ENCODE data around the gene SLC25A30.
"Not testable (repeated sequence)": the region's sequence is repeated elsewhere in the genome, so short reads cannot be mapped to it uniquely, and the experiment has no call there.

Gene SLC25A30

GRCh38 chr13:45432737-45433380, 14.7 kb upstream of the SLC25A30 start:
- no peak for DNase-seq

DNA sequence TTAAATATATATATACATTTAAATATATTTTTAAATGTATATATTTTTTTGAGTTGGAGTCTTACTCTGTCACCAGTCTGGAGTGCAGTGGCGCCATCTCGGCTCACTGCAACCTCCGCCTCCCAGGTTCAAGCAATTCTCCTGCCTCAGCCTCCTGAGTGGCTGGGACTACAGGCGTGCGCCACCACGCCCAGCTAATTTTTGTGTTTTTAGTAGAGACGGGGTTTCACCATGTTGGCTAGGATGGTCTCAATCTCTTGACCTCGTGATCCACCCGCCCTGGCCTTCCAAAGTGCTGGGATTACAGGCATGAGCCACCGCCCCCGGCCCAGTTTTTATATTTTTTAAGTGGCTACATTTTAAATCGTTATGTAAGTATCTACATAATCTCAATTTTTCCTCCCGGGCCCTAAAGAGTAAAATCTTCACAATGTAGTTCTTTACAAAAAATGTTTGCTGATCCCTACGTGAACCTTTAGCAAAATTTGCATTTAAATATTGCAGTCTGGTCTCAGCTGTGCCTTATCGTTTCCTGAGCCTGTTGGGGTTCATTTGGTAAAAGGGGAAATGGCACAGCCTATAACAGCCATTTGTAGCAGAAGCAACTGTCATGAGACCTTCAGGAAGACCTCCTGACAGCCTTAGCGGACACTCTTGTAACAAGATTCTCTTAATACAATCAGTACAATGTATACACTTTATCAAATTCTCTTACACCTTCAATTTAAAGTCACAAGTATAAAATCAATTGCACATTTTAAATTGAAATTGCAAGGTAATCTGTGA, 8.1 kb upstream of the SLC25A30 start:
- not testable (repeated sequence) for DNase-seq

DNA sequence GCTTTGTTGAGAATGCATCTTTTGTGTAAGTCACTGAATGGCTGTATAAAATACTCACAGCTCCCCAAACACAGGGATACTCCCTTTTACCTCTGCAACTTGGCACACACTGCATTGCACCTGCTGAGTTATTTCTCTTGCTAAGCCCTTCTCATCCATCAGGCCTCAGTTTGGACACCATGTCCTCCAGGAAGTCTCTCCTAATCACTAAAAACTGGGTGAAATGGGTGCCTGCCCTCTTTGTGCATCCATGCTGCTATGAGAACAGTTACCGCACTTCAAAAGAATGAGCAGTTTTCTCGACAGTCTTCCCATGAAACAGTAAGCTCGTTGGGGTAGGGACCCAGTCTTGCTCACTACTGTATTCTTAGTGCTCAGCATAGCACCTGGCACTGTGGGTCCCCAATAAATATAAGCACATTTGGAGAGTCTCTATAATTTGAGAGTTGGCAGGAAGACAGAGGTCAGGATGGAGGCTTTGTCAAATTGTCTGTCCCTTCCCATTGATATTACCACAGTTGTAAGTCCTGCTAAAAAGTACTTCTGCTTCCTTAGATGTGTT, 4.6 kb upstream of the SLC25A30 start:
- DNase-seq, result no peak

- DNase-seq, result no peak
Observed at GRCh38 chr13:45419945-45420344, 1.8 kb upstream of the SLC25A30 start.

DNA sequence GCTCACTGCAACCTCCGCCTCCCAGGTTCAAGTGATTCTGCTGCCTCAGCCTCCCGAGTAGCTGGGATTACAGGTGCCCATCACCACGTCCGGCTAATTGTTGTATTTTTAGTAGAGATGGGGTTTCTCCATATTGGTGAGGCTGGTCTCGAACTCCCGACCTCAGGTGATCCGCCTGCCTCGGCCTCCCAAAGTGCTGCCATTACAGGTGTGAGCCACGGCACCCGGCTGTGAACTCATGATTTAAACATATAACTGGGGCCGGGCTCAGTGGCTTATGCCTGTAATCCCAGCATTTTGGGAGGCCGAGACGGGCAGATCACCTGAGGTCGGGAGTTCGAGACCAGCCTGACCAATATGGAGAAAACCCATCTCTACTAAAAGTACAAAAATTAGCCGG, 1.2 kb upstream of the SLC25A30 start:
- DNase-seq, result not testable (repeated sequence)

DNA sequence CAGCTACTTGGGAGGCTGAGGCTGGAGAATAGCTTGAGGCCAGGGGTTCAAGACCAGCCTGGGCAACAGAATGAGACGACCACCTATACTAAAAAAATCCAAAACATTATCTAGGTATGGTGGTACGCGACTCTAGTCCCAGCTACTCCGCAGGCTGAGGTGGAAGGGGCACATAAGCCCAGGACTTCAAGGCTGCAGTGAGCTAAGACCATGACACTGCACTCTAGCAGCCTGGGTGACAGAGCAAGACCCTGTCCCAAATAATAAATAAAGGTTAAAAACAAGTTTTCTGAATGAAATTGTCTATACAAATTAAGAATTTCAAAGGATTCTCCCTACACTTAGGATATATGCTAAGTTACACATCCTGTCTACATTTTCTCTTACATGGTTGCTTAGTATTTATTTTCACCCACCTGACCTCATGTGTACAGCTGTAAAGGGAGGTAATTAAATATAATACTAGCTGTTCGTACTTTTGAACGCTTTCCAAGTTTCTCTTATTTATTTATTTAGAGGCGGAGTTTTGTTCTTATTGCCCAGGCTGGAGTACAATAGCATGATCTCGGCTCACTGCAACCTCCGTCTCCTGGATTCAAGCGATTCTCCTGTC, 1.6 kb downstream of the SLC25A30 start:
- DNase-seq, result no peak

DNA sequence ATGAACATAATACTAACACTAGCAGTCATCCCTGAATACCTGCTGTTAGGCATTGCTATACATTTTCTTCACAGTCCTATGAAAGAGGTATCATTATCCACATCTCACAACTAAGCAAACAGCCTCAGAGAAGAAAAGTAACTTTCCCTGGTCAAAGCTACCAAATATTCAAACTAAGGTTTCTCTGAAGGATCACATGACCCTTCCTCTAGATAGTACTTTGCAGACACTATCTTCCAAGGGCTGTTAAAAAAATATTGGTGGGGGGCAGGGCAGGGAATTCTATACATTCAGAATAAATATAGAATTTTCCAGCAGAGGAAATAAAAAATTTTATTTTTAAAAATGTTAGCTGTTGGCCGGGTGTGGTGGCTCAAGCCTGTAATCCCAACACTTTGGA, 3.1 kb downstream of the SLC25A30 start:
- no peak for DNase-seq

DNA sequence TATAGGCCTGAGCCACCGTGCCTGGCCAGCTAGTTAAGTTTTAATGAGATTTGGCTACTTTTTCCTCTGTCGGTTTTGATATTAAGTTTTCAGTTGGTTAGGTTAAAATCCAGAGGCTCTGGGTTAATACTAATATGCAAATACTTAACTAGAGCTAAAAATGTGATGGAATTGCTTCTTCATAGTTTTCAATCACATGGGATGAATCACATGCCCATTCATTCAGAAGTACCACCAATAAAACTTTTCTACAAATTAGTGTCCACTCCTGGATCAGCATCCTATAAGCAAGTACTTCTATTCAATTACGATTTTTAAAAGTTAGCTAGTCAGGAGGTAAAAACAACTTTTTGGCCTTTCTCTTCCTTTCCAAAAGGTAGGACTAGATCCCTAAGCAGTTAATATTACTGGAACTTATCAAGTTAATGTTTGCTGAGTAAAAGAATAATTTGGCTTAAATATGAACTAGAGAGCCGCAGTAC, 4.3 kb downstream of the SLC25A30 start:
- DNase-seq, result no peak

GRCh38 chr13:45412274-45413049, 5.7 kb downstream of the SLC25A30 start:
- DNase-seq, result no peak

DNA sequence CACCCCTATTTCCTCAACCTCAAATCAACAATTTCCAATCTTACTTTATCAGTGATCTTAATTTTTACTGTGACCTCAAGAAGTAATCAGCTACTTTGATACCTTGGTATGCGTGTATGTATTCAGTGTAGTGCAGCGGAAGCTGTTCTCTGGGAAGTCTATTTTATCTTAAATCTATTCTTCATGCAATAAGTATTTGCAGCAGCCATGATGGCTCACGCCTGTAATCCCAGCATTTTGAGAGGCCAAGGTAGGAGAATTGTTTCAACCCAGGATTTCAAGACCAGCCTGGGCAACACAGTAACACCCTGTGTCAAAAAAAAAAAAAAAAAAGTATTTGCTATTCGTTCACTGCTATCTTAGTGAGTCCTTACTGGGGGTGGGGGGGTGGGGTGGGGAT, 6.5 kb downstream of the SLC25A30 start:
- no peak for DNase-seq

DNA sequence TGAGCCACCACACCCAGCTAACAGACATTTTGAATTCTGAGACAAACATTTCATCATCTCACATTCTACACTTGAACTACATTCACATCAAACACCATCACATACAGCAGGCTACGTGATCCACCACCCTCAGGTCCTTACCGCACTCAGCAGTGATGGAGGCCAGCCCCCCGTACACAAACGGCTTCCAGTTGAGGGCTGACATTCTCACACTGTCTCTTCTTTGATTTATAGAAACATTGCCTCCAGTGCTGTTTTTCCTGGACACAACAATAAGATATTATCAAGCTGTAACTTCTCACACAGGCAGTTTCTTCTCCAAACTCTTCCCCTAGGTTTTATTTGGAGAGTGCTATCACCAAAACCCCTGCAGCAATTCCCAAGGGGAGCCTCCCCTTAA, 7.0 kb downstream of the SLC25A30 start:
- no peak for DNase-seq

DNA sequence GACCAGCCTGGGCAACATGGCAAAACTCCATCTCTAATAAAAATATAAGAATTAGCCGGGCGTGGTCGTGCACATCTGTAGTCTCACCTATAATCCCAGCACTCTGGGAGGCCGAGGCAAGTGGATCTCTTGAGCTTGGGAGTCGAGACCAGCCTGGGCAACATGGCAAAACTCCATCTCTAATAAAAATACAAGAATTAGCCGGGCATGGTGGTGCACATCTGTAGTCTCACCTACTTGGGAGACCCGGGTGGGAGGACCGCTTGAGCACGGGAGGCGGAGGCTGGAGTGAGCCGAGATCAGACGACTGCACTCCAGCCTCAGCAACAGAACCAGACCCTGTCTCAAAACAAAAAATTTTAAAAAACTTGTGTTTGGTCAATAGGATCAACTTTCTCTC, 7.7 kb downstream of the SLC25A30 start:
- no peak for DNase-seq

DNA sequence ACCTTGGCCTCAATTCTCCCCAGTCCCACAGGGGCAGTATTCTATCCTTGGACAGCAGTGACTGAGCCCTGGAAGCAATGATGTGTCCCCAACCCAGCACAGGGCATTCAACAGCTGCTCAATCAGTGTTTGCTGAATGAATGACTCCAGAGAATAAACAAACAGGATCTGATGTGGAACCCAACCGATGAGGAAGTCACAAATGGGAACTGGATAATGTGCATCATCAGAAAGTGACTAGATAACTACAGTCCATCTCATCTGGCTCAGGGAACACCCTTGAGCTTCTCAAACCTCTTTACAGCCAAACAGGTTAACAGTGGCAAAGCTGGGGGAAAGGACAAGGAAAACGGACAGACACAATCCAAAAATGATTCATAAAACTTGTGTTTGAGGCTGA, 8.2 kb downstream of the SLC25A30 start:
- DNase-seq, result no peak

- DNase-seq, result no peak
Observed at GRCh38 chr13:45406421-45406820, 11.8 kb downstream of the SLC25A30 start.

GRCh38 chr13:45403081-45403480, 15.1 kb downstream of the SLC25A30 start:
- DNase-seq, result no peak

DNA sequence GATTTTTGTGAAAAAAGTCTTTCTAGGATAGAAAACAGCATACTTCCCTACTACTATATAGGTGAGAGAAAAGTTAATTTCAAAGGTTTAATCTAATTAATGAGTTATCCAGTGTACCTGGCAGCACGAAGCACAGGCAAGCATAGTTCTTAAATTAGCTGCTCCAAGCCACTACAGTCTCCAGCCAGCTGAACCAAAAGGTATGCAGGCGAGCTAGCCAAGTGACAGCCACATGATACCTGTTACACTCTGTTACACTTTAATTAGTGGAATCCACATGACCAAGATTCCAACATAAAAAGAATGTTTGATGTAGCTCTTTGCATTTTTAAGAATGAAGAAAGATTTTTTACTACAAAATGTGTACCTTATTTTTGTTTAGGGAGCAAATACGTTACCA, 15.5 kb downstream of the SLC25A30 start:
- no peak for DNase-seq

DNA sequence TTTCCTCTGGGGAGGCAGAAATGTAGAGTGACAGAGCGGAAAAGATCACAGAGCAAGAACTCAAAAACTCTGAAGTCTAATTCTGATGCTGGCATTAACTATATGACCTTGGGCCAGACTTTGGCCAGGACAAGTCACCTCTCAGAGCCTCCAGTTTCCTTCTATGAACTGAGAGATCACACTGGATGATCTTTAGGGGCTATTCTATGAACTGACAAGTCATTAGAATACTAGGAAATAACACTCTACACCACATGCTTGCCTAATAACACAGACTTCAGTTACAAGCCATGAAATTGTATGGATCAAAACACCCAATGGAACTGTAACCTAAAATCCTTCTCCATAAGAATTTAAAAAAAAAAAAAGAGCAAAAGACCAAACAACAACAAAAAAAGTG, 16.9 kb downstream of the SLC25A30 start:
- DNase-seq, result no peak

DNA sequence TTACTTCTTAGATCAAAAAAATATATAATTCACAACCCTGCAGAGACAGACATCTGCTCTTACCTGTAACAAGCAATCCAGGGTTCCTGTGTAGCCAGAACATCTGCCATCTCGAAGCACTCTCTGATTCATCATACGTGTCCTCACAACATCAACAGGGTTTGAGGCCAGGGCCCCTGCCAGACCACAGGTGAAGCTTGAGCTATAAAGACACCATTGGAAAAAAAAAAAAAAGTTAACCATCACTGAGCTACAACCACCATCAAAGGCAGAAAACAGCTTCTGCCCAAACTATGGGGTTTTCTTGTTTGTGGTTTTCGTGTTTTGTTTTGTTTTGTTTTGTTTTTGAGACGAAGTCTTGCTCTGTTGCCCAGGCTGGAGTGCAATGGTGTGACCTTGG, 19.3 kb downstream of the SLC25A30 start:
- no peak for DNase-seq

DNA sequence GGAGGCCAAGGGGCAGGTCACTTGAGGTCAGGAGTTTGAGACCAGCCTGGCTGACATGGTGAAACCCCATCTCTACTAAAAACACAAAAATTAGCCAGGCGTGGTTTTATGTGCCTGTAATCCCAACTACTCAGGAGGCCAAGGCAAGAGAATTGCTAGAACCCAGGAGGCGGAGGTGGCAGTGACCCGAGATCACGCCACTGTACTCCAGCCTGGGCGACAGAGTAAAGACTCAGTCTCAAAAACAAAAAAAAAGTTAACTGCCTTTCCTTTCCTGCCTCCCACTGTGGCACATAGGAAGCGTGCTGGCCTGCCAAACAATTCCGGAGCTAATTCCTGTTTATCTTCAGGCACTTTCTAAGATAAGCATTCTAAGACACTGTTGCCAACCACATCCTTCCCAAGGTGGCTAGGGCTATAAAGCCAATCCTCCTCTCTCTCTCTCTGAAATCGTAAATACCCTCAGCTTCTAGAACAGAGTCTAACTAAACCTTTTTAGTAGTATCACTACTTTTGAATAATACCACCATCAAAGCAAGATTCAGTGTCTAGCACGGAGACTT, 21.6 kb downstream of the SLC25A30 start:
- no peak for DNase-seq

- peak; percentile 1 to 33 for DNase-seq
Observed at GRCh38 chr13:45393941-45394570, 24.1 kb downstream of the SLC25A30 start.

- DNase-seq, result no peak
Observed at GRCh38 chr13:45392811-45393210, 25.4 kb downstream of the SLC25A30 start.

GRCh38 chr13:45391926-45392325, 26.2 kb downstream of the SLC25A30 start:
- no peak for DNase-seq
